ENCODE data around the gene TP73.
"Not testable (repeated sequence)": the region's sequence is repeated elsewhere in the genome, so short reads cannot be mapped to it uniquely, and the experiment has no call there.

Gene TP73

GRCh38 chr1:3716351-3716750 is 64.0 kb downstream of the TP73 start:
- H3K4me1 ChIP-seq (ENCODE audit: control insufficient read depth in 2 of 2, insufficient read depth in 2 of 2, low read length in 2 of 2): no peaks in the 10 kb centered on the region
- H3K36me3 ChIP-seq (ENCODE audit: control insufficient read depth in 2 of 2, insufficient read depth in 2 of 2, low read length in 2 of 2): no peaks in the 10 kb centered on the region
- H3K4me3 ChIP-seq (ENCODE audit: low read length in 2 of 2): no peak overlapping the region
- H3K27ac ChIP-seq (ENCODE audit: low read depth in 2 of 2, low read length in 2 of 2): no peak overlapping the region
- H3K9me3 ChIP-seq (ENCODE audit: control insufficient read depth in 2 of 2, low read length in 2 of 2): no peaks in the 10 kb centered on the region
- peaks cover 0 to 1% of the 10 kb centered on the region in 2 donors for H3K27me3 ChIP-seq (ENCODE audit: control insufficient read depth in 2 of 2, insufficient read depth in 2 of 2, low read length in 2 of 2)
- H3K9ac ChIP-seq (ENCODE audit: low read depth in 1 of 2, low read length in 2 of 2): no peak overlapping the region

DNA sequence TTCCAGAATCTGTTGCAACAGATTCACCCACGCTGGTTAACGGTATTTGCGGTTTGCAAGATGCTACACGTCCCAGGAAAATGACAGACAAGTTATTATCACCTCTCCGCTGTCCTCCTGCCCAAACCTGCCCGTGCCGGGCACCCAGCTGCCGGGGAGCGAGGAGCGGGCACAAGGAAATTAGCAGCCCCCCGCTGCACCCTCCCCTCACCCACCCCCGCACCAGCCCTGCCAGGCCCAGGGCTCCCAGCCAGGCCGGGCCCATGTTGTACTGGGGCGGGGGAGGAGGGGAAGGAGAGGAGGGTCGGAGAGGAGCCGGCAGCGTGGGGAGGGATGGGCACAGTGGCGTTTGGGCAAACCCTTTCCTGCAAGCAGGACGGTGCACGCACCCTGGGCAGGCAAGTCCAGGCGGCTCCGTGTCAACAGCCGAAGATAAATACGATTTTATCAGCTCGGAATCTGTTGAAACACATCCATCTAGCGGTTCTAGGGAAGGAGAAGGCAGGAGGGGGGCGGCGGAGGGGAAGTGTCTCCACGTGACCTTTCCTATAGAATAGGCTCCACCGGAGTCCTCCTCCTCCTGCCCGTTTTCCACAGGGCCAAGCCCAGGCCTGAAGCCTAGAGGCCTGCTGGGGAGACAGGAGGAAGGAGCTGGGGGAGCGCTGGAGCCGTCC is 64.9 kb downstream of the TP73 start:
- Histone ChIP-seq H3K9me3 (ENCODE audit: control insufficient read depth in 2 of 2, low read length in 2 of 2) (no peaks in the 10 kb centered on the region), H3K4me3 (ENCODE audit: low read length in 2 of 2) (no peak overlapping the region), H3K4me1 (ENCODE audit: control insufficient read depth in 2 of 2, insufficient read depth in 2 of 2, low read length in 2 of 2) (no peaks in the 10 kb centered on the region), H3K27ac (ENCODE audit: low read depth in 2 of 2, low read length in 2 of 2) (no peak overlapping the region), H3K36me3 (ENCODE audit: control insufficient read depth in 2 of 2, insufficient read depth in 2 of 2, low read length in 2 of 2) (no peaks in the 10 kb centered on the region), H3K27me3 (ENCODE audit: control insufficient read depth in 2 of 2, insufficient read depth in 2 of 2, low read length in 2 of 2) (peaks cover 0 to 1% of the 10 kb centered on the region in 2 donors), H3K9ac (ENCODE audit: low read depth in 1 of 2, low read length in 2 of 2) (no peak overlapping the region)

GRCh38 chr1:3717715-3718601 is 65.6 kb downstream of the TP73 start:
- Histone ChIP-seq H3K36me3 (ENCODE audit: control insufficient read depth in 2 of 2, insufficient read depth in 2 of 2, low read length in 2 of 2) (no peaks in the 10 kb centered on the region), H3K4me3 (ENCODE audit: low read length in 2 of 2) (no peak overlapping the region), H3K27me3 (ENCODE audit: control insufficient read depth in 2 of 2, insufficient read depth in 2 of 2, low read length in 2 of 2) (peaks cover 0 to 1% of the 10 kb centered on the region in 2 donors), H3K9me3 (ENCODE audit: control insufficient read depth in 2 of 2, low read length in 2 of 2) (no peaks in the 10 kb centered on the region), H3K27ac (ENCODE audit: low read depth in 2 of 2, low read length in 2 of 2) (no peak overlapping the region), H3K9ac (ENCODE audit: low read depth in 1 of 2, low read length in 2 of 2) (no peak overlapping the region), H3K4me1 (ENCODE audit: control insufficient read depth in 2 of 2, insufficient read depth in 2 of 2, low read length in 2 of 2) (no peaks in the 10 kb centered on the region)

GRCh38 chr1:3718764-3719163 is 66.4 kb downstream of the TP73 start:
- Histone ChIP-seq H3K27me3 (ENCODE audit: control insufficient read depth in 2 of 2, insufficient read depth in 2 of 2, low read length in 2 of 2) (peaks cover 0 to 1% of the 10 kb centered on the region in 2 donors), H3K36me3 (ENCODE audit: control insufficient read depth in 2 of 2, insufficient read depth in 2 of 2, low read length in 2 of 2) (no peaks in the 10 kb centered on the region), H3K9me3 (ENCODE audit: control insufficient read depth in 2 of 2, low read length in 2 of 2) (no peaks in the 10 kb centered on the region), H3K4me3 (ENCODE audit: low read length in 2 of 2) (no peak overlapping the region), H3K27ac (ENCODE audit: low read depth in 2 of 2, low read length in 2 of 2) (no peak overlapping the region), H3K9ac (ENCODE audit: low read depth in 1 of 2, low read length in 2 of 2) (no peak overlapping the region), H3K4me1 (ENCODE audit: control insufficient read depth in 2 of 2, insufficient read depth in 2 of 2, low read length in 2 of 2) (no peaks in the 10 kb centered on the region)

- Histone ChIP-seq H3K27ac (ENCODE audit: low read depth in 2 of 2, low read length in 2 of 2) (no peak overlapping the region), H3K4me3 (ENCODE audit: low read length in 2 of 2) (no peak overlapping the region), H3K9ac (ENCODE audit: low read depth in 1 of 2, low read length in 2 of 2) (no peak overlapping the region), H3K27me3 (ENCODE audit: control insufficient read depth in 2 of 2, insufficient read depth in 2 of 2, low read length in 2 of 2) (peaks cover 0 to 1% of the 10 kb centered on the region in 2 donors), H3K9me3 (ENCODE audit: control insufficient read depth in 2 of 2, low read length in 2 of 2) (no peaks in the 10 kb centered on the region), H3K4me1 (ENCODE audit: control insufficient read depth in 2 of 2, insufficient read depth in 2 of 2, low read length in 2 of 2) (no peaks in the 10 kb centered on the region), H3K36me3 (ENCODE audit: control insufficient read depth in 2 of 2, insufficient read depth in 2 of 2, low read length in 2 of 2) (no peaks in the 10 kb centered on the region)
Observed at GRCh38 chr1:3721955-3722465, 69.7 kb downstream of the TP73 start.

- H3K4me3 ChIP-seq (ENCODE audit: low read length in 2 of 2): no peak overlapping the region
- no peaks in the 10 kb centered on the region for H3K36me3 ChIP-seq (ENCODE audit: control insufficient read depth in 2 of 2, insufficient read depth in 2 of 2, low read length in 2 of 2)
- no peak overlapping the region for H3K9ac ChIP-seq (ENCODE audit: low read depth in 1 of 2, low read length in 2 of 2)
- no peaks in the 10 kb centered on the region for H3K9me3 ChIP-seq (ENCODE audit: control insufficient read depth in 2 of 2, low read length in 2 of 2)
- H3K27me3 ChIP-seq (ENCODE audit: control insufficient read depth in 2 of 2, insufficient read depth in 2 of 2, low read length in 2 of 2): peaks cover 0 to 1% of the 10 kb centered on the region in 2 donors
- no peak overlapping the region for H3K27ac ChIP-seq (ENCODE audit: low read depth in 2 of 2, low read length in 2 of 2)
- no peaks in the 10 kb centered on the region for H3K4me1 ChIP-seq (ENCODE audit: control insufficient read depth in 2 of 2, insufficient read depth in 2 of 2, low read length in 2 of 2)
Observed at GRCh38 chr1:3722846-3723245, 70.5 kb downstream of the TP73 start.

DNA sequence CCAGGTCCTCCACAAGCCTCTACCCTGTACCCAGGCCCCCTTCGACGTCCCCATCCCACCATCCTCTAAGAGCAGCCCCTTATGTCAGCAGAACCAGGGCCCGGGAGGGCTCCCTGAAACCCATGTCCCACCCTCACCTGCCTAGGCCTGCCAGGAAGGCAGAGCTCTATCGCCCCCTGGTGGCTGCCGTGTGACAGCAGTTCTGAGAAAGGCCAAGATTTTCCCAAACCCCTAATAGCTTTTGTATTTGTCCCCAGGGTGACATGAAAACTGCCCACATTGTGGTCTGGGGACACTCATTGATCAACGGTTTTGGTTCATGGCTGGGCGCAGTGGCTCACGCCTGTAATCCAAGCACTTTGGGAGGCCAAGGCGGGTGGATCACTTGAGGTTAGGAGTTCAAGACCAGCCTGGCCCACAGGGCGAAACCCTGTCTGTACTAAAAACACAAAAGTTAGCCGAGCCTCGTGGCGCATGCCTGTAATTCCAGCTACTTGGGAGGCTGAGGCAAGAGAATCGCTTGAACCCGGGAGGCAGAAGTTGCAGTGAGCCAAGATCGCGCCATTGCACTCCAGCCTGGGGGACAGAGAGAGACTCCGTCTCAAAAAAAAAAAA is 72.2 kb downstream of the TP73 start:
- not testable (repeated sequence) for H3K36me3 ChIP-seq (ENCODE audit: control insufficient read depth in 2 of 2, insufficient read depth in 2 of 2, low read length in 2 of 2)

GRCh38 chr1:3725366-3725765 is 73.0 kb downstream of the TP73 start:
- H3K27me3 ChIP-seq (ENCODE audit: control insufficient read depth in 2 of 2, insufficient read depth in 2 of 2, low read length in 2 of 2): peaks cover 0 to 2% of the 10 kb centered on the region in 2 donors
- no peak overlapping the region for H3K9ac ChIP-seq (ENCODE audit: low read depth in 1 of 2, low read length in 2 of 2)

More for the DNA sequence above, 72.2 kb downstream of the TP73 start:
- not testable (repeated sequence) for H3K9ac ChIP-seq (ENCODE audit: low read depth in 1 of 2, low read length in 2 of 2); H3K27ac ChIP-seq (ENCODE audit: low read depth in 2 of 2, low read length in 2 of 2); H3K4me3 ChIP-seq (ENCODE audit: low read length in 2 of 2); H3K27me3 ChIP-seq (ENCODE audit: control insufficient read depth in 2 of 2, insufficient read depth in 2 of 2, low read length in 2 of 2); H3K9me3 ChIP-seq (ENCODE audit: control insufficient read depth in 2 of 2, low read length in 2 of 2); H3K4me1 ChIP-seq (ENCODE audit: control insufficient read depth in 2 of 2, insufficient read depth in 2 of 2, low read length in 2 of 2)

GRCh38 chr1:3727042-3727824 is 74.9 kb downstream of the TP73 start:
- Histone ChIP-seq H3K9ac (ENCODE audit: low read depth in 1 of 2, low read length in 2 of 2) (no peak overlapping the region), H3K4me1 (ENCODE audit: control insufficient read depth in 2 of 2, insufficient read depth in 2 of 2, low read length in 2 of 2) (no peaks in the 10 kb centered on the region), H3K4me3 (ENCODE audit: low read length in 2 of 2) (no peak overlapping the region), H3K27me3 (ENCODE audit: control insufficient read depth in 2 of 2, insufficient read depth in 2 of 2, low read length in 2 of 2) (peaks cover 0 to 2% of the 10 kb centered on the region in 2 donors), H3K27ac (ENCODE audit: low read depth in 2 of 2, low read length in 2 of 2) (no peak overlapping the region), H3K9me3 (ENCODE audit: control insufficient read depth in 2 of 2, low read length in 2 of 2) (no peaks in the 10 kb centered on the region), H3K36me3 (ENCODE audit: control insufficient read depth in 2 of 2, insufficient read depth in 2 of 2, low read length in 2 of 2) (no peaks in the 10 kb centered on the region)

More at GRCh38 chr1:3725366-3725765, 73.0 kb downstream of the TP73 start:
- H3K36me3 ChIP-seq (ENCODE audit: control insufficient read depth in 2 of 2, insufficient read depth in 2 of 2, low read length in 2 of 2): no peaks in the 10 kb centered on the region
- no peaks in the 10 kb centered on the region for H3K9me3 ChIP-seq (ENCODE audit: control insufficient read depth in 2 of 2, low read length in 2 of 2)
- no peak overlapping the region for H3K4me3 ChIP-seq (ENCODE audit: low read length in 2 of 2)
- H3K4me1 ChIP-seq (ENCODE audit: control insufficient read depth in 2 of 2, insufficient read depth in 2 of 2, low read length in 2 of 2): no peaks in the 10 kb centered on the region
- H3K27ac ChIP-seq (ENCODE audit: low read depth in 2 of 2, low read length in 2 of 2): no peak overlapping the region

Data from mucosa of rectum (tissue), 2 donors.